Endometrium (tissue), 2 donors: ENCODE results near the gene CCDC106.

Experiments
- FAIRE-seq: peaks from 2 replicates; lab custom pipeline; 2012; peaks lifted over from hg19 to GRCh38; lab: Jason Lieb, UNC
- donor health status: control.
- donor health status: control.

Gene CCDC106

DNA sequence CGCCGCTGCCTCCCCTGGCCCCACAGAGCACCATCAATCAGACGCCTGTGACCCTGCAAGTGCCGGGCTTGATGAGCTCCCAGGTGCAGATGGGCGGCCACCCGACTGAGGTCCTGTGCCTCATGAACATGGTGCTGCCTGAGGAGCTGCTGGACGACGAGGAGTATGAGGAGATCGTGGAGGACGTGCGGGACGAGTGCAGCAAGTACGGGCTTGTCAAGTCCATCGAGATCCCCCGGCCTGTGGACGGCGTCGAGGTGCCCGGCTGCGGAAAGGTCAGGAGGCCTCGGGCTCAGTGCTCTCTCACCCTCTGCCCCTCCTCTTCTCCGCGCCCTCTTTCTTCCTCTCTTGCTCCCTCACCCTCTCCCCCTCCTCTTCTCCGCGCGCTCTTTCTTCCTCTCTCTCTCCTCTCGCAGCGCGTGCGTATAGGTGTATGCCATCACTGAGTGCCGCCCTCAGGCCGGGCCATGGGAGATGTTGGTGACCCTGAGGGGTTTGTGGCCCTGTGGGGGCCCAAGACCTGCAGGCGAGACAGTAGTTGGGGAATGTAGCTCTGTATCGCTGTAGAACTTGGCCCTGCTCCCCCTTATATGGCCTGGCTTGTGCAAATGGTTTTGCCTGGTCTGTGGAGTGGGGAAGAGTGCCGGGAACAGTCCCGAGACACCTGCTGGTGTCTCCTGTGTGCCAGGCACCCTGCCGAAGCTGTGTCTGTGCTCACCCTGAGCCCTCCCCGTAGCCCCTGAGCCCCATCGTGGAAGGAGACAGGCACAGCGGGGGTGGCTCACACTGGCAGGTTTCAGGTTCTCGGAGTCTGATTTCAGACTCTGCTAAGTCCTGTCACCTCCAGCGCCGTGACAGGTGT lies 21.6 kb downstream of the CCDC106 start:
- FAIRE-seq: no peak

DNA sequence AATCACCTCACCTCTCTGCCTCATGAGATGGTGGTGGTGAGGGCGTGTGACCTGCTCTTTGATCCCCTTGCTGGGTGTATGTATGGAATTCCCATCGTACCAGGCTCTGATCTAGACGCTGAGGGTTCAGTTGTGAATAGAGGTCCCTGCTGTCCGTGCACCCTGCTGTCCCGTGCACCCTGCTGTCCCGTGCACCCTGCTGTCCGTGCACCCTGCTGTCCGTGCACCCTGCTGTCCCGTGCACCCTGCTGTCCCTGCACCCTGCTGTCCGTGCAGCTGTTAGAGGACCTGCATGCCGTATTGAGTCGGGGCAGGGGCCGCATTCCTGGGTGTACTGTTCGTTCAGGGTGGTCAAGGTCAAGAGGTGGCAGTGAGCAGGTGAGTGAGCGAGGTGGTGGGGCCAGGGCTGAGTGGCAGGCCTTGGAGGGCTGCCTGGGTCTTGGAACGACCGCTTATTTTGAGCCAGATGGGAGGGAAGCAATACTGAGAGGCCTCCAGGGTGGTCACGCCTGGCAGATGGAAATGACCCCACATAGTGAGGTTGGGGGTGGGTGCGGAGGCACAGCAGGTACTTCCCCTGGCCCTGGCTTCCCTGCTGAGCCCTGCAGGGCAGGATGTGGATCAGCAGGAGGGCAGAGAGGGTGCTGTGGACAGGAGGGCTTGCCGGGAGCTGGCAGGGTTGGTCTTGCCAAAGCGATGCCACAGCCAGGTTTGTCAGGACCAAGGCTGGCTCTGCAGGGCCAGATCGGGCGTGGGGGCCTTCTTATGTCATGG lies 22.5 kb downstream of the CCDC106 start:
- FAIRE-seq: no peak

DNA sequence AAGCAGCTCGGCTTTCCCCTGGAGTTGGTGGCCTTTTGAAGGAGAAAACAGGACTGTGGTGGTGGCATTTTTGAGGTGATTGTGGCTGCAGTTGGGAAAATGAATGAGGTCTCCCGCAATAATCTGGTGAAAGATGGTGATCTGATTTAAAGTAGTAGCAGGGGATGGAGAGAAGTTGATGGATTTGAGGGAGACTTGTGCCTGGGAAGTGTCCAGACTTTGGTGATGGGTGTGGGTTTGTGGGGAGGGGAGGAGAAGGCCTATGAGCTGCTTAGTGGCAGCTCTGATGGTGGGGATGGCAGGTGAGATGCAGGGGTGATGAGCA lies 23.0 kb downstream of the CCDC106 start:
- no peak for FAIRE-seq

DNA sequence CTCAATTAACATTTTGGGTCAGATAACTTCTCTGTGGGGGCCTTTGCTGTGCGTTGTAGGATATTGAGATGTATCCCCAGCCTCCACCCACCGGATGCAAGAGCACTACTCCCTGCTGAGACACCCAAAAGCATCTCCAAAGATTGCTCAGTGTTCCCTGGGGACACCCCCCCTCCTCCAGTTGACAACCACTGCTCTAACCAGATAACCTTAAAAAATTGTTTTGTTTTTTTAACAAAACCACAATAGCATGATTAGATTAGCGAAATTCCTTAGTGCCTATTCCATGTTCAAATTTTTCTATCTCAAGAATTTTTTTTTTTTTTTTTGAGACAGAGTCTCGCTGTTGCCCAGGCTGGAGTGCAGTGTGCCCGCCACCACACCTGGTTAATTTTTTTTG lies 24.4 kb downstream of the CCDC106 start:
- FAIRE-seq: no peak

DNA sequence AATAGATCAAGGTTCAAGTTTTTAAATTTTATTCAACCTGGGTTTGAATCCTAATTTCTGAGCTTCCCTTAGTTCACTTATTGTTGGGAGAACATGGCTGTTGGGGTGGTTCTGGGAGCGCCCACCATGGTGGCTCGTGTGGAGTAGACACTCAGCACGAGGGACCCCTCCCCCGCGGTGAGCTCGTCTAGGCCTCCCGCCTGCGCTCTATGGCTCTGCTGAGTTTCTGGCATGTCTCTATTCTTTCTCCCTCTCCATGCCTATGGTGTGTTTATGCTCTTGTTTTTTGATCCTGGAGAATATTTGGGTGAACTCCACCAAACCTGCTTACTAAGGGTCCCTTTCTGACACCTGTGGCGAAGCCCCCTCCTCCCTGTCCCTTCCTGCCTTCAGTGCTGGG lies 25.5 kb downstream of the CCDC106 start:
- no peak for FAIRE-seq

DNA sequence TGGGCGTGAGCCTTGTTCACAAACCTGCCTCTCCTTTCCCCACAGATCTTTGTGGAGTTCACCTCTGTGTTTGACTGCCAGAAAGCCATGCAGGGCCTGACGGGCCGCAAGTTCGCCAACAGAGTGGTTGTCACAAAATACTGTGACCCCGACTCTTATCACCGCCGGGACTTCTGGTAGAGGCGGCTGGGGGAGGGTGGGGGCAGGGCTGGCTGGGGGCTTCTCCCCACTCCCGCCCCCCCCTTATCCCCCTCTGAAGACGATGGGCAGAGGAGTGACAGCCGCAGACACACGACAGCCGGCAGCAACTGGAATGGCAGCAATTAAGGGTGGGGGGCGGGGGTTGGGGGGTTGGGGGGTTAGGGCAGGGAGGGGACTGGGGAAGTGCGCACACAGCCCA lies 25.9 kb downstream of the CCDC106 start:
- no peak for FAIRE-seq

DNA sequence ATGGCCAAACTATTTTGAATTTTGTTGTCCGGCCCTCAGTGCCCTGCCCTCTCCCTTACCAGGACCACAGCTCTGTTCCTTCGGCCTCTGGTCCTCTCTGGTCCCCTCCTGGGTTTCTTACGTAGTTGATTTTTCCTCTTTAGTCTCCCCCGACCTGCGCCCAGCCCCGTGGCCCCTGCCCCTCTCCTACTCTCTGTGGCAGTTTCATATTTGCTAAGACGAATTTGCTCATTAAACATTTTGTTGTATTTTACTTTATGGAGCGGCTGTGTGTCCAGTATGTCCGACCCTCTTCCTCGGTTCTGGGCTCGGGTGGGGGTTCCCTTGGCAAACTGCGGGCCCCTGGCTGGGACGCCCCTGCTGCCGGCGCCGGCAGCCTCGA lies 26.4 kb downstream of the CCDC106 start:
- no peak for FAIRE-seq

DNA sequence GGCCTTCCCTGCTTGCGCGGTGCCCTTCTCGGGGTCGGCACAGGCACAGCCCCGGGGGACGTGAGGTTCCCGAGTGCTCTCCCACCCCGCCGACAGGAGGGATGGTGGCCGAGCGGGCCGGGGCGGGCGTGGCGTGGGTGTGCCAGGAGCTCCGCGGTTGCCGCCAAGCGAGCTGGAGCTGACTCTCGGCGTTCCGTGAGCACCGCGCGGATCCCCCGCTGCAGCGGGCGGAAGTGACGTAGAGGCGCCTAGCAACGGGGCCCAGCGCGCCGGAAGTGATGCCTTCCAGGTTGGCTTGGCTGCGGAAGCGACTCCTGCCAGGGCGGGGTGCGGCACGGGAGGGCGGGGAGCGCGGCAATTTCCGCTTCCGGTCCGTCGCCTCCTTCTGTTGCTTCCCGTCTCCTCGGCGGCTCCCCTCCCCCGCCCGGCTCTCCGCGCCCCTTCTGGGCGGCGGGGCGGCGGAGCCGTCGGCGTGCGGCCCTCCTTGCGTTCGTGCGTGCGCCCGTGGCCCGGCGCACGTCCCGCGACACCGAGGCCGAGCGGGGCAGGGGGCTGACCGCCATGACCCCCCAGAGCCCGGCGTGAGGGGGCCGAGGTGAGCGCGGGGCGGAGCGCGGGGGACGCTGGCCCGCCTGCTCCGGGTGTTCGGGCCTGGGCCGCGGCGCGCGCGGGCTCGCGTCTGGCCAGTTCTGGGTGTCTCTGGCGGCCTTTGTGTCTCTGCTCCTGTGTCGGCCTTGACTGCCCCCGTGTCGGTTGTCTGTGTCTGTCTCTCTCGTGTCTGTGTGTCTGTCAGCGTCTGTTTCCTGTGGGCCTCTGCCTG lies 27.0 kb downstream of the CCDC106 start, which contains the start of gene EPN1:
Gene EPN1 (plus strand): TSS at position 386 of the 820 bp plus-strand sequence. CDS start 3,402 bp downstream, outside the sequence.
- no peak for FAIRE-seq

DNA sequence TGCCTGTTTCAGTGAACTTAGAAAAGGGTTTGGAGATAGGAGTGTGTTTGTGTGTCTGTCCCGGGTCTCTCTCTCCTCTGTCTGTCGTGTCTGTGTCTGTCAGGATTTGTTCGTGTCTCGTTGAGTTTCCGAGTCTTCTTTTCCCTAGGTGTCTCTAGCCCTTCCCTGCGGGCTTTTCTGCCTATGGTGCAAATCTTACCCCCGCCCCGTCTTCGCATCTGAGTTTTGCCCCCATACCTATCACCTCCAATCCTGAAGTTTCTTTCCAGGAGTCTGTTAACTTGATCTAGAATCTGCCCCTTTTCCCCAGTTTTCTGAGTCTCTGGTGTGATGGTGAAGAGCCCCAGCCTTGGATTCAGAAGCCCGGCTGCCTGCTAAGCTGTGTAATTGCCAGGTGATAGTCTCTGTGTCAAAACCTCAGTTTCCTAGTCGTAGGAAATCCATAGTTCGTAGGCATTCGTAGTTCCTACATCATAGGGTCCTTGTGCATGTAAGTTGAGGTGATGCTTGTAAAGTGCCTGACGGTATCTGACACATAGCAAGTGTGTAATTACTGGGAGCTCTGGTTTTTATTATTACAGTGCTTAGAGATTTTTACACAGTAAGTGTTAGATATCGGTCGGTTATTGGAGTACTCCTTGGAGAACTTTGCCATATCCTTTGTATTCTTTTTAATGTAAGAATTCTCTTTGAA lies 27.8 kb downstream of the CCDC106 start:
- FAIRE-seq: no peak

DNA sequence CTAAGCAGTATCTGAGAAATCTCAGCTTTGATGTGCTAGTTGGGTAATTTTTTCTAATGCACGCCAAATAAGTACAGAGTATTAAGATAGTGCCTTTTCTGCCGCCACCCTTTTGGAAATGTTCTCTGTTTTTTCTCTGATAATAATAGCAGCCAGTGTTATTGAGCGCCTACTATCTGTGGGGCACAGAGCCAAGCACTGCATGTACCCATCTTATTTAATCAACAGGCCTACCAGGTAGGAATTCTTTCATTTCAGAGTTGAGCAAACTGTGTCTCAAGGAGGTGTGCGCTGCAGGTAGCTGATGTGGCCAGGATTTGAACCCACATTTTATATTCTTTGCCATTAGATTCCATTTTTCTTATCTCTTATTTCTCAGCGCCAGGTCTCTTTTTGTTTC lies 28.4 kb downstream of the CCDC106 start:
- FAIRE-seq: no peak

DNA sequence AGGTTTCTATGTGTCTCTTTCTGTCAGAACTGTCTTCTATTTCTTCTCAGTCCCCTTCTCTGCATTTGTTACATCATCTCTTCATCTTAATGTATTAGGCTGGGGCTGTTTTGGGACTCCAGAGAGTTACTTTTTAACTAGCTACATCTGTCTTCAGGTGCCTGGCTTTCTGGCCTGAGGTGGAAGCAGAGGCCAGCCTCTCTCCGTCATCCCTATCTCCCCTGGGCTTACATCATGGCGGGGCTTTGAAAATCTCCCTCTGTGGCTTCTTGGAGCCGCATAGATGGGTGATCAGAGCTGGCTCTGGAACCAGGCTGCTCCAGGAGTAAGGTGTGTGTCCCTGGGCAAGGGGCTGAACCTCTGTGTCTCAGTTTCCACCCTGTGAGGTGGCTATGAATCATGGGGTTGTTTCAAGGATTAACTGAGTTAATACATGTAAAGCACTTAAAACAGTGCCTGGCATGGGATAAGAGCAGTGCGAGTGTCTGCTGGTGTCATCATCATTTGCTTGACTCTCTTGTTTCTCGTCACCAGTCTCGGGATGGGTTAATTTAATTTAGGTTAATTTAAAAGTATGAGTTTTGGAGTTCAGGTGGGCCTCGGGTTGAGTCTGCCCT lies 29.0 kb downstream of the CCDC106 start:
- no peak for FAIRE-seq

DNA sequence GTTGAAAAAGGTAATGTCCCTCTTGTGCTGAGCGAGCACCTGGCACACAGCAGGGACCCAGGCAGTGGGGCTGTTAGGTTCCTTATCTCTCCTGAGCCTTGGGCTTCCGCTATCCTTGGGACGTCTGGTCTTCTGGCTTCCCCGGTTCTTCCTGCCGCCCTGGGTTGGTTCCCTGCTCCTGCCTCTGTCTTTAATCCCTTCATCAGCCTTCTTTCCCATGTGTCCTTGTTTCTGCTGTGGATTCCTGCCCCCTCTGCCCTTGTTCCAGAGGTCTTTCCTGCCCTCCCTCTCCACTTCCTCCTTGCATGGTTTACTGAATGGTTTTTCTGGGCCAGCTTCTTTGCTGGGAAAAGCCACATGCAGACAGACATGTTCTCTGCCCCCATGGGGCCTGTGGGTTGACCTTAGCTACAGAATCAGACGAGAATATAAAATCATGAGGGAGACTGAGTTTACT lies 29.6 kb downstream of the CCDC106 start:
- FAIRE-seq: no peak

DNA sequence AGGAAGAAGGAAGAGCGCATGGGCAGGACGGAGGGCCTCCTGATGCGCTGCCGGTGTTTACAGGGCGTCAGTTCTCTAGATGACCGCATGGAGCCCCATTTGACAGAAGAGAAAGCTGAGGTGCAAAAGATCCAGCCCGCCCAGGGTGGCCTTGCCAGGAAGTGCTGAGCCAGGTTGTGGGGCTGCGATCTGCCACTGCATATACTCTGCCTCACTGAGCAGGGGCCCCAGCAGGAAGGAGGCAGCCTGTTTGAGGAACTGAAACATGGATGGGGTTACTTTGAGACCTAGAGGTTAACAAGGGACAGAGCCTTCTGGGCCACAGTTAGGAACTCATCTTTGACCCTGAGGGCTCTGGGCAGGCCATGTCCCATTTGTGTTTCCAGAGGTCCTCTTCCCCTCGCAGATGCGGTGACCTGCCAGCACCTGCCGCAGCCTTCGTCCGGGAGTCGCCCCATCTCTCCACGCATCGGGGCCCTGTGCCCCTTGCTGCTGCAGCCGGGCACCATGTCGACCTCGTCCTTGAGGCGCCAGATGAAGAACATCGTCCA lies 30.2 kb downstream of the CCDC106 start:
- no peak for FAIRE-seq

DNA sequence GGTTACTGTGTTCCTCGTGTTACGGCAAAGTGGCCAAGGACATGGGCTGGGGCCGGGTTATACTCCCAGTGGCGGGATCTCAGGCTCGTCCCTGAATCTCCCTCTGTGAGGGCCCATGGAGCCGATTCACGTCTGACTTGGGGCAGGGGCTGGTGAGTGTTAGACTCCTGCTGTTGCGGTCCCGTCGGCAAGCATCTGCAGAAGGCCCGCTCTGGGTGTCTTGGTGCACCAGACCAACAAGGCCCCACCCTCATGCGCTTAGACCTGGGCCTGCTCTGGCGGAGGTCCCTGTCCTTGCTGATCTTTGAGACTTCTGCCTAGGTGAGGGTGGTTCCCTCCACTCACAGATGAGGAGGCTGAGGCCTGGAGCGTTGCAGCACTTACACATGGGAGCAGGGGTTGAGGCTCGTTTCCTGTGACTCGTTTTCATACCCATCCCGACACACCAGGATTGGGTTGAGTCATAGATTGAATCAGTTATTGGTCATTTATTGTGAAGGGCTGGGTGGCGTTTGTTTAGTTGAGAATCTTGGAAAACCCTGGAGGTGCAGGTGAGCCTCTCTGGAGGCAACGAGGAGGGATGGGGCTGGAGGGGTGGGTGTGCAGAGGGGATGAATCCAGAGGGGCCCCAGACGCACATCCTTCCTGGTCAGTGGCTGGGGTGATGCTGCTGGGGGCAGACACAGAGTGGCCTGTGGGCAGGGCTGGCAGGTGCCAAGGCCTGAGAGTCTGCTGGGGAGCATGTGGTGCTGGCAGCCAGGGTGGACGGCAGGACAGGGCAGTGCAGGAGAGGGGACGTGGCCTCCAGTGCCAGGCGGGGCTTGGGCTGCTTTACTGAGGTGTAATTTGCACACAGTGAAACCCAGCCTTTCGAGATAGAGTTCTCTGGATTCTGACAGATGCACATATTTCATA lies 31.6 kb downstream of the CCDC106 start:
- FAIRE-seq: no peak

DNA sequence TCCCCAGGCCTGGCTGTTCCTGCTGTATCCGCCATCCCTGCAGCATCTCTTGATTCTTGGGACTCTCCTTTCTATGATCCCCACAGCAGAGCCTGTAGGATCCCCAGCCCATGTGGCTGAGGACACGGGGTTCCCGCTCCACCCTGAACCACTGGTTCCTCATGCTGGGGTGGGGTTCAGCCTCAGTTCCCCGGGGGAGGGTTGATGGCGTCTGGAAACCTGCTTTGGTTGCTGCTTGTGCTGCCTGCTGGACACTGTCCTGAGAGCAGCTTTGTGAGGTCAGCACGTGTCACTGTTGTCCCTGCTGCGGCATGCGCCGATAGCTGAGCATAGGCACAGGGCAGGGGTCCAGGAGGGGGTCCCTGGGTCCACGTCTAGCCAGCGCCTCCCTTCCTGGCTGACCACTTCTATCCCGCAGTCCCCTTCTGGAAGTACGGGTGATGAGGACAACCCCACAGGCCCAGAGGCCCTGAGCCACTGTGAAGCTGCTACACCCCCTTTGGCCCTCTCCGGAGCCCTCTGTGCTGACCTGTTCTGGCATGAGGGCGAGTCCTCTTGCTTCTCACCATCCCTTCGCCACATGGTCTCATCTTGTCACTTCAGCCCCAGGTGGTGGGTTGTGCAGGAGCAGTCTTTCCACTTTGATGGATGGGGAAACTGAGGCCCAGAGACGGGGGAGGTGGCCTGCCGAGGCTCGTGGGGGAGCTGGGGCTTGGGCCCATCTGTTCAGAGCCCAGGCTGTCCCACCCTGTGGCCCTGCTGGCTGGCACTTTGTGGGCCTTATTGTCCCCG lies 32.5 kb downstream of the CCDC106 start:
- FAIRE-seq: no peak

DNA sequence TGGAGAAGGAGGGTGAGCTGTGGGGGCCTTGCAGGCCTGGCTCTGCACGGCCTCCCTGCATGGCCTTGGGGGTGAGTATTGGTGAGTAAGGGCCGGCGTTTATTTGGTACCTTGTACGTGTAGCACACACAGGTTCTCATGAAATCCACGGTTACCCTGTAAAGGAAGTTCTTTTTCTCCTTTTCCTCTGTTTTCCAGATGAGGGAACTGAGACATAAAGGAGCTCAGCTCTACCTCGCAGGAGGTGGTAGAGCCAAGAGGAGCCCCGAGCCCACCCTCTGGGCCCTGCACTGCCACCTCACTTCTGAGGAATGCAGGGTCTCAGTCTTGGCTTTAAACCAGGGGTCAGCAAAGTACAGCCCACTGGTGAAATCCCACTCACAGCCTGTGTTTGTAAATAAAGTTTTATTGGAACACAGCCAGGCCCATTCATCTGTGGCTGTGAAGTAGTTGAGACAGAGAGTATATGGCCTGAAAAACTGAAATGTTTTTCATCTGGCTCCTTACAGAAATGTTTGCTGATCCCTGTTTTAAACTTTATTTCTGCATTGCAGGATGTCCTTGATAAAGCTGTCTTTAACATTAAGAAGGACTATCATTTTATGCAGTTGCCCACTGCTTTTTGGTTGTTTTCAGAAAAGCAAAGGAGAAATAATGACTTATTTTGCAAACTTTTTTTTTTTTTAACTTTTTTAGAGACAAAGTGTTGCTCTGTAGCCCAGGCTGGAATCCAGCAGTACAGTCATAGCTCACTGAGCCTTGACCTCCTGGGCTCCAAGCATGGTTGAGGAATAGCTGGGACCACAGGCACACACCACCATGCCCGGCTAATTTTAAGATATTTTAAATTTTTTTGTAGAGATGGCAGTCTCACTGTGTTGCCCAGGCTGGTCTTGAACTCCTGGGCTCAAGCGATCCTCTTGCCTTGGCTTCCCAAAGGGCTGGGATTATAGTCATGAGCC lies 33.4 kb downstream of the CCDC106 start:
- no peak for FAIRE-seq

DNA sequence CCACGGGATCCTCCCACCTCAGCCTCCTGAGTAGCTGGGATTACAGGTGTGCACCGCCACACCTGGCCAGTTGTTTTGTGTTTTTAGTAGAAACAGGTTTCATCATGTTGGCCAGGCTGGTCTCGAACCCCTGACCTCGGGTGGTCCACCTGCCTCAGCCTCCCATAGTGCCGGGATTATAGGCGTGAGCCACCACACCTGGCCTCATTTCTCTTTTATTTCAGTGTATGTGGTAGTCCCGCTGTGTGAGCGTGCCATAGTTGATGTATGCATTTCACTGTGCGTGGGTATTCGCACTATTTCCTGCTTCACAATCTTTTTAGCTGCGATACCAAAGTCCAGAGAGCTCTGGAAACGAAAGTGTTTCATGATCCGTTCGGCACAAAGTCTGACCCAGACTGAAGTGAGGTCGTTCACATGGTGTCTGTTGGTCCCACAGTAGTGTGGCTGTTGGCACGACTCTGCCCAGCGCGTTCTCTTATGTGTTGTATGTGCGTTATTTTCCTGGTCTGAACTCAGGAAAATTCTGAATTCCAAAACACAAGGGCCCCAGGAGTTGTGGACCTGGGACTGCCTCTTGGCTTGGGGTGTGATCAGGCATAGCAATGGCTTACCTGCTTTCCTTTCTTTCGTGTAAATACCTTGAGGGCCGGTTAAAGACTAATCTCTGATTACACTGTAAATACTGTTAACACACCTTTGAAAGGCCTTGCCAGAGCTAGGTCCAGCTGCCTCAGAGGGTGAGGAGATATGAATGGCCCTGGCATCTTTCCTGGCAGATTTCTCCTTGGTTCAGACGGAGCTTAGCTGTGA lies 35.6 kb downstream of the CCDC106 start:
- no peak for FAIRE-seq
